Vagina (tissue), 2 donors: ENCODE measurements around the gene TBC1D32. TPM values are rescaled to one million over a fixed set of nuclear protein-coding genes. Genes with fewer than 3 reads are reported as not detected.
"Not testable (repeated sequence)": the region's sequence is repeated elsewhere in the genome, so short reads cannot be mapped to it uniquely, and the experiment has no call there.

Source experiments
- DNase-seq, 2 donors: peaks; one replicate each; pipeline ENCODE4 v3.0.0-alpha.2; 2017; ENCODE audit errors: extremely low spot score in 2 of 2
- H3K27ac ChIP-seq: fragments of 200-600 bp; sonication (generic); one replicate; pipeline ENCODE4 v1.5.1; 2019
- H3K27me3 ChIP-seq: fragments of 200-600 bp; sonication (generic); one replicate; pipeline ENCODE4 v1.5.1; 2019
- H3K36me3 ChIP-seq, 2 donors: fragments of 200-600 bp; sonication (generic); one replicate each; pipeline ENCODE4 v1.5.1; 2017 to 2019
- H3K4me1 ChIP-seq: fragments of 200-600 bp; sonication (generic); one replicate; pipeline ENCODE4 v1.5.1; 2019
- H3K4me3 ChIP-seq, 2 donors: fragments of 200-600 bp; sonication (generic); 1 replicate in 1 of 2; 2 replicates in 1 of 2; pipeline ENCODE4 v1.5.1; 2016 to 2019
- H3K9me3 ChIP-seq: fragments of 200-600 bp; sonication (generic); one replicate; pipeline ENCODE4 v1.5.1; 2019
- POLR2A ChIP-seq, 2 donors: fragments of 450-650 bp; IDR thresholded peaks; one replicate each; pipeline ENCODE4 v1.6.1; 2017; ENCODE audit warnings: antibody characterized with exemption in 2 of 2, mild to moderate bottlenecking in 2 of 2, moderate library complexity in 2 of 2
- POLR2AphosphoS5 ChIP-seq, 2 donors: sonication (generic); formaldehyde crosslinking; IDR thresholded peaks; one replicate each; pipeline ENCODE4 v1.9.0; 2017; ENCODE audit warnings: antibody characterized with exemption in 2 of 2, mild to moderate bottlenecking in 2 of 2, low read depth in 1 of 2; ENCODE audit not compliant: insufficient read depth in 1 of 2
- intact Hi-C: fragments of 100-400 bp; cut with DNase I; formaldehyde crosslinking; loops from one replicate; pipeline ENCODE4 v1.15.1; 2023
- total RNA-seq: library from RNA; depleted of rRNA; stranded (reverse); fragments of >200 nt; gene quantifications from one replicate; pipeline ENCODE4 v1.2.3, GENCODE V29; 2016
- TF ChIP-seq, protein P1 (sequence below), 3 experiments: fragments of 450-650 bp in 2 of 3; fragments of 200-600 bp in 1 of 3; sonication (generic) in 1 of 3; IDR thresholded peaks; one replicate each; pipeline ENCODE4 v1.5.1; 2017 to 2019; ENCODE audit warnings: antibody characterized with exemption in 3 of 3, mild to moderate bottlenecking in 2 of 3, moderate library complexity in 2 of 3

TBC1D32 gene
- total RNA-seq, 1 donor from 2014 or later: 9.8 TPM

GRCh38 chr6:121310495-121310894, 23.8 kb downstream of the TBC1D32 start:
- TF ChIP-seq, protein P1, sequence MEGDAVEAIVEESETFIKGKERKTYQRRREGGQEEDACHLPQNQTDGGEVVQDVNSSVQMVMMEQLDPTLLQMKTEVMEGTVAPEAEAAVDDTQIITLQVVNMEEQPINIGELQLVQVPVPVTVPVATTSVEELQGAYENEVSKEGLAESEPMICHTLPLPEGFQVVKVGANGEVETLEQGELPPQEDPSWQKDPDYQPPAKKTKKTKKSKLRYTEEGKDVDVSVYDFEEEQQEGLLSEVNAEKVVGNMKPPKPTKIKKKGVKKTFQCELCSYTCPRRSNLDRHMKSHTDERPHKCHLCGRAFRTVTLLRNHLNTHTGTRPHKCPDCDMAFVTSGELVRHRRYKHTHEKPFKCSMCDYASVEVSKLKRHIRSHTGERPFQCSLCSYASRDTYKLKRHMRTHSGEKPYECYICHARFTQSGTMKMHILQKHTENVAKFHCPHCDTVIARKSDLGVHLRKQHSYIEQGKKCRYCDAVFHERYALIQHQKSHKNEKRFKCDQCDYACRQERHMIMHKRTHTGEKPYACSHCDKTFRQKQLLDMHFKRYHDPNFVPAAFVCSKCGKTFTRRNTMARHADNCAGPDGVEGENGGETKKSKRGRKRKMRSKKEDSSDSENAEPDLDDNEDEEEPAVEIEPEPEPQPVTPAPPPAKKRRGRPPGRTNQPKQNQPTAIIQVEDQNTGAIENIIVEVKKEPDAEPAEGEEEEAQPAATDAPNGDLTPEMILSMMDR (IDR thresholded peaks at IDR 0.05): no peak
- TF ChIP-seq POLR2AphosphoS5 (IDR thresholded peaks at IDR 0.05; ENCODE audit: insufficient read depth in 1 of 2, low read depth in 1 of 2) (no peak), POLR2A (IDR thresholded peaks at IDR 0.05) (no peak)
- DNase-seq: no peak
- Histone ChIP-seq H3K4me3 (no peak overlapping the region), H3K27ac (no peak overlapping the region), H3K36me3 (no peaks in the 10 kb centered on the region), H3K4me1 (no peaks in the 10 kb centered on the region), H3K9me3 (no peaks in the 10 kb centered on the region), H3K27me3 (no peaks in the 10 kb centered on the region)
- intact Hi-C loops: no loop called here

GRCh38 chr6:121309768-121310469, 24.4 kb downstream of the TBC1D32 start:
- Histone ChIP-seq H3K9me3 (no peaks in the 10 kb centered on the region), H3K4me1 (no peaks in the 10 kb centered on the region), H3K27me3 (no peaks in the 10 kb centered on the region), H3K4me3 (no peak overlapping the region), H3K27ac (no peak overlapping the region), H3K36me3 (no peaks in the 10 kb centered on the region)
- TF ChIP-seq, protein P1 (IDR thresholded peaks at IDR 0.05): no peak
- no peak for TF ChIP-seq POLR2AphosphoS5 (IDR thresholded peaks at IDR 0.05; ENCODE audit: insufficient read depth in 1 of 2, low read depth in 1 of 2)
- TF ChIP-seq POLR2A (IDR thresholded peaks at IDR 0.05): no peak
- intact Hi-C loops: no loop called here
- no peak for DNase-seq

DNA sequence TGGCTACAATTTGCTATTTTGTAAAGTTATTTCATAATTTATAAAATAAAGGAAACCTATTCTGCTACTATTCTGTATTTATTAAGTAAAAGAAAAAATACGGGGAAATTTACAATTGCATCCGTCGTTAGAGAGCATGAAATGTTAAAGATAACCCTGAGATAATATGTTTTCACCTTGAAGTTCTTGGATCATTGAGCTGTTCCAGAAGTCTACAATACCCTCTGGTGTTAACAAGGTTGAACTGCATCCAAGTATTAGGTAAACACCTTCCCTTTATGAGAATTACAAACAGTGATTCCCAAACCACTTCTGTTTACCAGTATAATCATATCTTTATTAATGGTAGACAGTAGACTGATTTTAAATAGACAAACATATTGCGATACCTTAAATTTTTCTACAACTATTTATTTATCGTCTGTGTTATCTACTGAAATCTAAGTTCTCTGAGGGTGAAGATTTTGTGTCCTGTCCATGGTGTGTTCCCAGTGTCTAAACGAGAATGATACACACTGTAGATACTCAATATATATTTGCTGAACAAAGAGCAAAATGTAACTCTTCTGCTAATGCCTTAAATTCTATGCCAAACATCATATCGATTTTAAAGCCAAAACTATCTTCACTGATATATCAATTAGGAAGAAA, 28.2 kb downstream of the TBC1D32 start:
- TF ChIP-seq POLR2A (IDR thresholded peaks at IDR 0.05) (no peak), POLR2AphosphoS5 (IDR thresholded peaks at IDR 0.05; ENCODE audit: insufficient read depth in 1 of 2, low read depth in 1 of 2) (no peak)
- TF ChIP-seq, protein P1 (IDR thresholded peaks at IDR 0.05): no peak
- Histone ChIP-seq H3K4me1 (no peaks in the 10 kb centered on the region), H3K4me3 (no peak overlapping the region), H3K9me3 (no peaks in the 10 kb centered on the region), H3K27me3 (no peaks in the 10 kb centered on the region), H3K27ac (no peak overlapping the region), H3K36me3 (no peaks in the 10 kb centered on the region)
- intact Hi-C loops: no loop called here
- no peak for DNase-seq

DNA sequence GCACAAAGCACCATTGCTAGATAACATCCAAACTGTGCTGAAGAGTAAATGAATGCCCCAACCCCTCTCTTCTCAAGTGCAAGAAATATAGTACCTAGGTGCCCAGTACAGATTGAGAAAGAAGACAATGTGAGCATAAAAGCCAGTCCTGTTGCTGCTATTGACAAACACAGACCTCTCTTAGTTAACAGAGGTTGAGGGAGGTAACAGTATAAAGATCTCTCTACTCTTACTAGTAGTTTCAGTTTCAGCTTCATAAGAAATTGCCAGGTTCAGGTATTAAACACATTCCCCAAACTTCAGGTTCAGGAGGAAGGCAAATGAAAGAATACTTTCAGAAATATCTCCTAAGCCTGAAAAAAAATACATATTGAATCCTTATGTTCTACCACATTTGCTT, 31.4 kb downstream of the TBC1D32 start:
- Histone ChIP-seq H3K4me1 (no peaks in the 10 kb centered on the region), H3K27me3 (no peaks in the 10 kb centered on the region), H3K36me3 (no peaks in the 10 kb centered on the region), H3K27ac (no peak overlapping the region), H3K9me3 (no peaks in the 10 kb centered on the region), H3K4me3 (no peak overlapping the region)
- no peak for TF ChIP-seq POLR2A (IDR thresholded peaks at IDR 0.05)
- TF ChIP-seq, protein P1 (IDR thresholded peaks at IDR 0.05): no peak
- TF ChIP-seq POLR2AphosphoS5 (IDR thresholded peaks at IDR 0.05; ENCODE audit: insufficient read depth in 1 of 2, low read depth in 1 of 2): no peak
- no peak for DNase-seq
- intact Hi-C loops: no loop called here

DNA sequence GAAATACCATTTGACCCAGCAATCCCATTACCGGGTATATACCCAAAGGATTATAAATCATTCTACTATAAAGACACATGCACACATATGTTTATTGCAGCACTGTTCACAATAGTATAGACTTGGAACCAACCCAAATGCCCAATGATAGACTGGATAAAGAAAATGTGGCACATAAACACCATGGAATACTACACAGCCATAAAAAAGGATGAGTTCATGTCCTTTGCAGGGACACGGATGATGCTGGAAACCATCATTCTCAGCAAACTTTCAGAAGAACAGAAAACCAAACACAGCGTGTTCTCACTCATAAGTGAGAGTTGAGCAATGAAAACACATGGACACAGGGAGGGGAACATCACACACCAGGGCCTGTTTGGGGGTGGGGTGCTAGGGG, 33.1 kb downstream of the TBC1D32 start:
- DNase-seq, H3K36me3 ChIP-seq, H3K27me3 ChIP-seq, intact Hi-C loops, H3K9me3 ChIP-seq, H3K4me1 ChIP-seq, H3K27ac ChIP-seq, H3K4me3 ChIP-seq: not testable (repeated sequence)
